ENCODE results near the gene SND1.

The SND1 gene

GRCh38 chr7:127730658-127731276, 78.8 kb downstream of the SND1 start:
- DNase-seq (ENCODE audit: low spot score) = no peak

- DNase-seq (ENCODE audit: low spot score) = no peak
Measured at GRCh38 chr7:127731431-127732080, 79.6 kb downstream of the SND1 start.

DNA sequence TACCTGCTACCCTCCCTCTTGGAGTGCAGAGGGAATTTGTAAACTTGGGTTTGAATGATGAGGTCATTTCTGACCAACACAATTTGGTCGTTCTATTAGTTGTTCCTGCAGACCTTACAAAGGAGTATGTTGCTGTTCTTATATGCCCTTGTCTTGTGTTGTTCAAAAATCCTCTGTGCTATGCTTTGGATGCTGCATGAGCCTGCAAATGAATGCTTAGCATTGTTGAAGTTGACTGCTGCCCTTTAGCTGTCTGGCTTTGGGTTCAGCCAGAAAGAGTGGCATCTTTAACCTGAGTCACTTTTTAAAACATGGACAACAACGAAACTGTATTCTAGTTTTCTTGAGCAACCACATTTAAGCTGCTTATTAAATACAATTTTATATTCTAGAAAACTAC, 80.3 kb downstream of the SND1 start:
- no peak for DNase-seq (ENCODE audit: low spot score)

- DNase-seq (ENCODE audit: low spot score) = no peak
Measured at GRCh38 chr7:127733986-127734385, 82.0 kb downstream of the SND1 start.

DNA sequence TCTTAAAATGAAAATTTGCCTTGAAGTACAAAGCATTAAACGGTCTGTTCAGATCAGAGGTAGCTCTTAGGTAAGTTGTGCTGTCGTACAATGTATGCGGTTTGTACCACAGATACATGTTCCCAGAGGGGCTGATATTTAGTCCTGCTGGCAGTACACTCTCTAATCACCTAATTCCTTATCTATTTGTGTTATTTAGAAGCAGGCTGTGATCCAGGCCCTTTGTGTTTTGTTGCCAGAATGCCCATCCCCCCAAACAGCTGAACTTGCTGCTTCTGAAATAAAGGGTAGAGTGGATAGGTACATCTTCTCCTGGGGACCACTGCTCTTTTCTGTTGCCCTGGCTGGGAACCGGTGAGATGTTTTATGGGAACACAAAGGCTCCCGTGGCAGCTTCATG, 84.5 kb downstream of the SND1 start:
- DNase-seq (ENCODE audit: low spot score) = no peak

GRCh38 chr7:127738859-127739258, 86.9 kb downstream of the SND1 start:
- DNase-seq (ENCODE audit: low spot score) = no peak

DNA sequence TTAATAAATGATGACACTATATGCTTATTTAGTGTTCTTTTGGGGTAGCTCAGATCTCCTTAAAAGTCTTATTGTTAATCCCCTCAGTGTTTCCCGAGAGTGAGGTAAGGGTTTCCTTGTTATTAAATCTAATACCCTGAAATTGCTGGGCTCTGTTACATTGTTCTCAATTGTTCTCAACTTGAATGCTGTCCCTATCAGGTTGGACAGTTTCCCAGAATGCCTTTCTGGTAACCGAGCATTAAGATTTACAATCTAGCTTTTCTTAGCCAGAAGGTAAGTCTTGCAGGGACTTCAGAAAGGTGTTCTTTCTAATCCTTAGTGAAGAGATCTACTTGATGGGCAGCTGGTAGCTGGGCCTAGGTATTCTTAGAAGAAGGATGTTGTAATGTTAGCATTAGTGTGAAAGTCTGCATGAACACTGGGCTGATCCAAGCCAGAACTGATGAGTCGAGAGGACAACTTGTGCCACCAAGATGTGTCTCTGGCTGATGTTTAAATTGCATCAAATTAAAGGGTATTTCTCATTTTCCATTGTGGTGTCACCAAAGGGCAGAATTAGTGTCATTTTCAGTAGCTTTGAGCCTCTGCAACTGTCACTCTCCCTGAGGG, 89.9 kb downstream of the SND1 start:
- no peak for DNase-seq (ENCODE audit: low spot score)

DNA sequence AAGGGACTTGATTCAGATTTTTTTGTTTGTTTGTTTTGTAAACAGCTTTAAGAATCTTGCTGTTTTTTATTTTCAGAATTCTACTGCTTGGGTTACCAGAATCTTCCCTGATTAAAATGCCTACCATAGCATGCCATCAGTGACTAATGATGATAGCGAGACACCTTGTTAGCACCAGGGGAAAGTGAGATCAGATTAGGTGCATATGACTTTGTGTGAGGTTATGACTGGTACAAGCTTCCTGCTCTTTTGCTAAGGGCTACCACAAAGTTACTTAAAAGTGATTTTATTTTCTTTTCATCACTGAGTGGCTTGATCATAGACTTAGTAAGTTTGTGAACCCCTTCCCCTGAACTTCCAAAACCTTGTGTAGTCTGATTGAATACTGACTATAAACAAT, 93.5 kb downstream of the SND1 start:
- DNase-seq (ENCODE audit: low spot score) = no peak

DNA sequence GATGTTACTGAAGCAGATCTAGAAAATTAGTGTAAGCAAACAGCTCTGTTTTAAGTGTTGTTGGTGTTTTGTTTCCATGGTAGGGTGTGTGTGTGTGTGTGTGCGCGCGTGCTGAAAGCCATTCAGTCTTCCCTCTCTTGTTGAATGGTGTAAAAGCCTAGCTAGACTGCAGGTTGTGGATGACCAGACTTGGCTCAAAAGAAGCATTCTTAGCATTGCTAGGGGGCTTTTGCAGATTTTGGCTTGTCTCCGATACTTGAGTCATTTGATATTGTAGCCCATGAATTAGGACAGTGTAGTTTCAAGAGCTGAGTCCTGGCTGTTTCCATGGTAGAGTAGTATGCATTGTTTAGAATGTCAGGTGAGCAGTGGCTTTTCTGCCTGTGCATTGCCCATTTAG, 99.1 kb downstream of the SND1 start:
- DNase-seq (ENCODE audit: low spot score) = no peak

GRCh38 chr7:127751490-127752448, 99.8 kb downstream of the SND1 start:
- no peak for DNase-seq (ENCODE audit: low spot score)

- no peak for DNase-seq (ENCODE audit: low spot score)
Measured at GRCh38 chr7:127752829-127753228, 100.8 kb downstream of the SND1 start.

DNA sequence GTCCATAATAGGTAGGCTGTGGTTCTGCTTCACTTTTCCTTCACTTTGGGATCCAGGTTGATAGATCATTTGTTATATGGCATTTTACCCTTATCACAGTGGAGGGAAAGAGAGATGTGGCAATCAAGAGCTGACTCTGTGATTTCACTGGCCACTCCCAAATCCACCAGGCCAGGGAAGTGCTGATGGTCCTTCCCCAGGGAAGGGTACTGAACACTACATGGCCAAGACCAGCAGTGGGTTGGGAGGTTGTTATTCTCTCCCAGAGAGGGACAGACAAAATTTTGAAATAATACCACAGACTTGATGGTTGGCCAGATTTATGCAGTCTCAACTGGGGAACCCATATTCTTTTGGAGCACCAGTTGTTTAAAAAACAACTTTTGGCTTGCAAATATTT, 102.5 kb downstream of the SND1 start:
- DNase-seq (ENCODE audit: low spot score) = no peak

GRCh38 chr7:127755521-127755920, 103.5 kb downstream of the SND1 start:
- DNase-seq (ENCODE audit: low spot score) = no peak

DNA sequence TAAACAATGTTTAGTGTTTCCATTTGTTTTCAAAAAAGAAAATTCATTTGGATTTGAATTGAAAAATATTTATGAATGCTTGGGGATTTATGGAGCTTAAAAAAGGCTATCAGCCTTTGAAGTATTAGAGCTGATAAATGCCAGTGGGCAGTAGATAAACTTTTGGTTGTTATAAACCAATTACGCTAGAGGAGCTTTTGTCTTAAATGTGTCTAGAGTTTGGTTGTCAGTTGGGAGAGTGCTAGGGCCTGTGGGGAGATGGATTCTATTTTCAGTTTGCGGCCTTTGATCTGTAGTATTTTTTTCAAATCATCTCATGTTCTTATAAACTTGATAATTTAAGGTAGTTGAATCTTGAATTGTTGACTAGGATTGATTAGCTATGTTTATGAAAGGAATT, 104.0 kb downstream of the SND1 start:
- no peak for DNase-seq (ENCODE audit: low spot score)

GRCh38 chr7:127758105-127758504, 106.1 kb downstream of the SND1 start:
- no peak for DNase-seq (ENCODE audit: low spot score)

GRCh38 chr7:127758845-127759244, 106.9 kb downstream of the SND1 start:
- no peak for DNase-seq (ENCODE audit: low spot score)

DNA sequence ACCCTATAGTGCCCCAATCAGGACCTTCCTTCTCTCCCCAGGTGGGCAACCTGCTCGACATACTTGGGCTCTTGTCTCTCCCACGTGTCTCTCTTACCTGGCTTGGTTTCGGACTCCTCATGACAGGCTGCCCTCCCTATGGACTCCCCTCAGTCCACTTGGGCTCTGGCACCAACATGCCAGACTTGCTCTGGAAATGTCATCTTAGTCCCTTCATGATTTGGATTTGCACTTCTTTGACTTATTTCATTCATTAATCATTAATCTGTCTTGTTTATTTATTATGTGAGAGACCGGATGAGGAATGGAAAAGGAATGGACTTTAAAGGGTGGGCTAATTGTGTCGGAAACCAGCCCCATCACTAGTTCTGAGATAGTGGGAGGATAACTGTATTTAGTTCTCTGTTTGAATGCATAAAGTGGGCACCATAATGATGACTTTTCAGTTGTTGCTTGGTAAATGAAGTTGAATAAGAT, 108.0 kb downstream of the SND1 start:
- DNase-seq (ENCODE audit: low spot score) = no peak

GRCh38 chr7:127760436-127761031, 108.5 kb downstream of the SND1 start:
- DNase-seq (ENCODE audit: low spot score) = no peak

- DNase-seq (ENCODE audit: low spot score) = no peak
Measured at GRCh38 chr7:127761196-127761595, 109.2 kb downstream of the SND1 start.

DNA sequence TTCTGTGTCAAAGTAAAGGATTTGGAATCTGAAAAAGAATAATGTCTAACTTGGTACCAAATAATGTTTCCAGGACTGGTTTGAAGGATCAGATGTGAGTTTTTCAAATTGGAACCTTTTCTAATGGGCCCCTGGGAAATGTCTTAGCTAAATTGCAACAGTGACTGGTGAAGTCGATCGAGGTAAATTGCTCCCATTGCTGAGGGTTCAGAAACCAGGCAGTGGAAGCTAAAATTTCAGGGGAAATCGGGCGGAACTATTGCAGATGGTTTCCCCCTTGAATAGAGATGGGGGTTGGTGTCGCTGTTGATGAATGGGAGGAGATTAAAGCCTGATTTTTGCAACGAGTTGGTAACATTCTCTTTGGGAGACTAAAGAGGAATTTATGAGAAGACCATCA, 112.7 kb downstream of the SND1 start:
- no peak for DNase-seq (ENCODE audit: low spot score)

GRCh38 chr7:127765150-127765549, 113.2 kb downstream of the SND1 start:
- no peak for DNase-seq (ENCODE audit: low spot score)

DNA sequence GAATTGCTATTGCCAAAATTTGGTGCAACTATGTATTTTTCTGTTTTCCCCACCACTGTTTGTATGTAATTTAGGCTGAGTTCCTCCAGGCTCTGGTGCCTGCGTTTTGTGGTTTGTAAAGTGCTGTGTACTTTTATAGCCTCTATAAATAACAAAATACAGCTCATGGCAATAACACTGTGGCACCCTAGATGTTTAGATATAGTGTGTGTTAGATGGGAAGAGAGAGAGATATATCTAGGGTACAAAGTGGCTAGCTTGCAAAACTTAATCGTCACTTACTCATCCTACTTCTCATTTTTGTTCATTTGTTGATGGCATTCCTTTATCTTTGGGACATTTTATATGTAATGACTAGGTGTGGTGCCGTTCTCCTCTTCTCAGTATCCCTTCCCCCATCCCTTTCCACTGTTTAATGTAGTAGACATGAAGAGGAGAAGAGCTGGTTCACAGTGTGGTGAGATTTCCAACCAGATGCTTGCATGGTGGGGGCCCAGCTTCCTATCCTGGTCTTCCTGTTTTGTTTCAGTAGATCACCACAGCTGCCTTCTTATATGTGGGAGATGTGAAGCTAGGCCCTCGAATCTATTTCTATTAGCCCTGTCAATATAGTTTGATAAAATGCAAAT, 115.0 kb downstream of the SND1 start:
- no peak for DNase-seq (ENCODE audit: low spot score)
